Astrocyte (in vitro differentiated cells and primary cell): ENCODE measurements around the gene MAPRE2. TPM values are rescaled to one million over a fixed set of nuclear protein-coding genes. Genes with fewer than 3 reads are reported as not detected.

Source experiments
- DNase-seq: peaks from one replicate; pipeline ENCODE4 v3.0.0-alpha.2; 2010; ENCODE audit warnings: low read depth
- FAIRE-seq: peaks from 2 replicates; lab custom pipeline; 2011; peaks lifted over from hg19 to GRCh38; lab: Jason Lieb, UNC
- H2AFZ ChIP-seq: 2 replicates; pipeline ENCODE4 v1.6.0; 2012; ENCODE audit warnings: low read depth, low read length, inconsistent platforms
- H3K27ac ChIP-seq: 2 replicates; pipeline ENCODE4 v1.5.1; 2011; ENCODE audit warnings: low read depth, low read length, inconsistent platforms
- H3K27me3 ChIP-seq: 2 replicates; pipeline ENCODE4 v1.6.0; 2011; ENCODE audit warnings: low read length, inconsistent platforms; ENCODE audit not compliant: insufficient read depth
- H3K36me3 ChIP-seq: 2 replicates; pipeline ENCODE4 v1.5.1; 2011; ENCODE audit warnings: low read length, inconsistent platforms; ENCODE audit not compliant: insufficient read depth
- H3K4me1 ChIP-seq: 2 replicates; pipeline ENCODE4 v1.5.1; 2011; ENCODE audit warnings: low read length, inconsistent platforms; ENCODE audit not compliant: insufficient read depth
- H3K4me2 ChIP-seq: 2 replicates; pipeline ENCODE4 v1.6.0; 2012; ENCODE audit warnings: low read length, inconsistent platforms
- H3K4me3 ChIP-seq: 2 replicates; pipeline ENCODE4 v1.5.1; 2011; ENCODE audit warnings: low read depth, mild to moderate bottlenecking, low read length, inconsistent platforms; ENCODE audit not compliant: insufficient read depth
- H3K79me2 ChIP-seq: 2 replicates; pipeline ENCODE4 v1.6.0; 2012; ENCODE audit warnings: mild to moderate bottlenecking, low read length, inconsistent platforms; ENCODE audit not compliant: insufficient read depth
- H3K9ac ChIP-seq: 2 replicates; pipeline ENCODE4 v1.6.0; 2012; ENCODE audit warnings: mild to moderate bottlenecking, low read length, inconsistent platforms
- H3K9me3 ChIP-seq: 2 replicates; pipeline ENCODE4 v1.5.1; 2012; ENCODE audit warnings: low read depth, mild to moderate bottlenecking, low read length, inconsistent platforms; ENCODE audit not compliant: insufficient read depth
- H4K20me1 ChIP-seq: 2 replicates; pipeline ENCODE4 v1.6.0; 2012; ENCODE audit warnings: low read length, inconsistent platforms; ENCODE audit not compliant: insufficient read depth
- H3K27ac Mint-ChIP-seq: one replicate; pipeline ENCODE4 v1.8.0; 2021; ENCODE audit warnings: mild to moderate bottlenecking, mixed read lengths; ENCODE audit not compliant: unreplicated experiment
- H3K27me3 Mint-ChIP-seq: one replicate; pipeline ENCODE4 v1.8.0; 2021; ENCODE audit warnings: low read depth, mixed read lengths; ENCODE audit not compliant: unreplicated experiment
- H3K36me3 Mint-ChIP-seq: one replicate; pipeline ENCODE4 v1.8.0; 2021; ENCODE audit warnings: low read depth, mixed read lengths; ENCODE audit not compliant: unreplicated experiment
- H3K4me1 Mint-ChIP-seq: one replicate; pipeline ENCODE4 v1.8.0; 2021; ENCODE audit warnings: low read depth, mixed read lengths; ENCODE audit not compliant: unreplicated experiment
- H3K4me3 Mint-ChIP-seq: one replicate; pipeline ENCODE4 v1.8.0; 2021; ENCODE audit warnings: mild to moderate bottlenecking, moderate library complexity, mixed read lengths; ENCODE audit not compliant: unreplicated experiment
- H3K9me3 Mint-ChIP-seq: one replicate; pipeline ENCODE4 v1.8.0; 2021; ENCODE audit warnings: mild to moderate bottlenecking, mixed read lengths; ENCODE audit not compliant: unreplicated experiment
- EZH2 ChIP-seq: IDR thresholded peaks from 2 replicates; pipeline ENCODE4 v1.6.1; 2012; ENCODE audit warnings: mild to moderate bottlenecking, low read length, inconsistent platforms; ENCODE audit not compliant: insufficient read depth
- total RNA-seq: library from RNA; stranded (reverse); gene quantifications from 2 replicates; pipeline ENCODE4 v1.2.1, GENCODE V29; 2021
- TF ChIP-seq, protein P1 (sequence below): IDR thresholded peaks from 2 replicates; pipeline ENCODE4 v1.5.1; 2011; ENCODE audit warnings: low read depth, mild to moderate bottlenecking, inconsistent platforms, low read length, moderate library complexity; ENCODE audit not compliant: insufficient read depth

The MAPRE2 gene
- total RNA-seq, 1 donor from 2014 or later = 33.8 TPM

- H4K20me1 ChIP-seq = peaks cover 19% of the 10 kb centered on the region
- no peaks in the 10 kb centered on the region for H3K36me3 ChIP-seq
- H3K4me2 ChIP-seq = no peak overlapping the region
- TF ChIP-seq, protein P1, sequence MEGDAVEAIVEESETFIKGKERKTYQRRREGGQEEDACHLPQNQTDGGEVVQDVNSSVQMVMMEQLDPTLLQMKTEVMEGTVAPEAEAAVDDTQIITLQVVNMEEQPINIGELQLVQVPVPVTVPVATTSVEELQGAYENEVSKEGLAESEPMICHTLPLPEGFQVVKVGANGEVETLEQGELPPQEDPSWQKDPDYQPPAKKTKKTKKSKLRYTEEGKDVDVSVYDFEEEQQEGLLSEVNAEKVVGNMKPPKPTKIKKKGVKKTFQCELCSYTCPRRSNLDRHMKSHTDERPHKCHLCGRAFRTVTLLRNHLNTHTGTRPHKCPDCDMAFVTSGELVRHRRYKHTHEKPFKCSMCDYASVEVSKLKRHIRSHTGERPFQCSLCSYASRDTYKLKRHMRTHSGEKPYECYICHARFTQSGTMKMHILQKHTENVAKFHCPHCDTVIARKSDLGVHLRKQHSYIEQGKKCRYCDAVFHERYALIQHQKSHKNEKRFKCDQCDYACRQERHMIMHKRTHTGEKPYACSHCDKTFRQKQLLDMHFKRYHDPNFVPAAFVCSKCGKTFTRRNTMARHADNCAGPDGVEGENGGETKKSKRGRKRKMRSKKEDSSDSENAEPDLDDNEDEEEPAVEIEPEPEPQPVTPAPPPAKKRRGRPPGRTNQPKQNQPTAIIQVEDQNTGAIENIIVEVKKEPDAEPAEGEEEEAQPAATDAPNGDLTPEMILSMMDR = no peak
- TF ChIP-seq EZH2 = no peak
- no peak for FAIRE-seq
- H3K4me1 Mint-ChIP-seq = peaks cover 16% of the 10 kb centered on the region
- no peak for DNase-seq
- H3K9me3 Mint-ChIP-seq = peaks cover 1% of the 10 kb centered on the region
- H3K27me3 ChIP-seq = no peaks in the 10 kb centered on the region
- no peak overlapping the region for H2AFZ ChIP-seq
- H3K4me3 Mint-ChIP-seq = no peak overlapping the region
- H3K9ac ChIP-seq = no peak overlapping the region
- H3K27me3 Mint-ChIP-seq = no peaks in the 10 kb centered on the region
- no peak overlapping the region for H3K27ac Mint-ChIP-seq
- H3K4me3 ChIP-seq = no peak overlapping the region
- H3K79me2 ChIP-seq = peaks cover 77% of the 10 kb centered on the region
- H3K36me3 Mint-ChIP-seq = no peaks in the 10 kb centered on the region
- no peaks in the 10 kb centered on the region for H3K9me3 ChIP-seq
- no peak overlapping the region for H3K27ac ChIP-seq
- H3K4me1 ChIP-seq = peaks cover 28% of the 10 kb centered on the region
Observed at GRCh38 chr18:35045806-35046205, 4.6 kb downstream of the MAPRE2 start.

DNA sequence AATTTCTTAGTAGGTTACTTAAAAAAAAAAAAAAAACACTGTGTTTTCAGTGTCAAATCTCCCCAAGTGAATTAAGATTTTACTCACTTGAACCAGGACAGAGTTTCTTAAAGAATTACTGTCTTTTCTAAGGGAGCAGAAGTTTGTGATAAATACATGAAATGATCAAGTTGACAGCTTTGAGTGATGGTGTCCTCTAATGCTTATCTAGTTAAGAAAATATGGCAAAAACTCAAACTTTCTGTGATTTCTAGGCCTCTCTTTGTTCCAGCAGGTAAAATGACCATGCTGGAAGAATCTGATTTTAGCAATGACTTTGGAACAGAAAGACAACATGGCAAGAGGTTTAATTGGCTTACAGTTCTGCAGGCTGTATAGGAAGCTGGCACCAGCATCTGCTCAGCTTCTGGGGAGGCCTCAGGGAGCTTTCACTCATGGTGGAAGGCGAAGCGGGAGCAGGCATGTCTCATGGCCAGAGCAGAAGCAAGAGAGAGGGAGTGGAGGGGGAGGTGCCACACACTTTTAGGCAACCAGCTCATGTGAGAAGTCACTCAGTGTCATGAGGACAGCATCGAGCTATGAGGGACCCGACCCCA is 6.6 kb downstream of the MAPRE2 start:
- Histone ChIP-seq H3K27me3 (no peaks in the 10 kb centered on the region), H3K4me2 (no peak overlapping the region), H3K36me3 (no peaks in the 10 kb centered on the region), H3K79me2 (peaks cover 78% of the 10 kb centered on the region), H3K9me3 (no peaks in the 10 kb centered on the region), H4K20me1 (peaks cover 9% of the 10 kb centered on the region), H2AFZ (no peak overlapping the region), H3K4me3 (no peak overlapping the region), H3K27ac (no peak overlapping the region), H3K9ac (no peak overlapping the region), H3K4me1 (peaks cover 18% of the 10 kb centered on the region)
- Mint-ChIP-seq H3K36me3 (no peaks in the 10 kb centered on the region), H3K9me3 (no peaks in the 10 kb centered on the region), H3K27ac (no peak overlapping the region), H3K27me3 (no peaks in the 10 kb centered on the region), H3K4me3 (no peak overlapping the region), H3K4me1 (peaks cover 9% of the 10 kb centered on the region)
- FAIRE-seq (no peak), DNase-seq (no peak)
- TF ChIP-seq EZH2 = no peak
- TF ChIP-seq, protein P1 = no peak
